Ishikawa (cell line): Measurements from ENCODE around the gene RABGAP1L.

Experiments
- CEBPB ChIP-seq: IDR thresholded peaks from 2 replicates; pipeline ENCODE4 v1.6.1; 2012
- CREB1 ChIP-seq: IDR thresholded peaks from 2 replicates; pipeline ENCODE4 v1.6.1; 2012; ENCODE audit warnings: low read depth
- EGR1 ChIP-seq: IDR thresholded peaks from 2 replicates; pipeline ENCODE4 v1.6.1; 2012
- EP300 ChIP-seq: IDR thresholded peaks from 2 replicates; pipeline ENCODE4 v1.6.1; 2012; ENCODE audit warnings: borderline replicate concordance
- FOXM1 ChIP-seq: IDR thresholded peaks from 2 replicates; pipeline ENCODE4 v1.6.1; 2012; ENCODE audit warnings: low read depth, borderline replicate concordance
- MAX ChIP-seq: IDR thresholded peaks from 2 replicates; pipeline ENCODE4 v1.6.1; 2012
- NFIC ChIP-seq: IDR thresholded peaks from 2 replicates; pipeline ENCODE4 v1.6.1; 2012
- RAD21 ChIP-seq: IDR thresholded peaks from 2 replicates; pipeline ENCODE4 v1.6.1; 2012; ENCODE audit warnings: low read depth
- REST ChIP-seq: IDR thresholded peaks from 2 replicates; pipeline ENCODE4 v1.6.1; 2012; ENCODE audit warnings: low read depth, mild to moderate bottlenecking
- TAF1 ChIP-seq: IDR thresholded peaks from 2 replicates; pipeline ENCODE4 v1.6.1; 2012; ENCODE audit warnings: low read depth, mild to moderate bottlenecking
- TCF12 ChIP-seq: IDR thresholded peaks from 2 replicates; pipeline ENCODE4 v1.6.1; 2012; ENCODE audit warnings: low read depth
- TEAD4 ChIP-seq: IDR thresholded peaks from 2 replicates; pipeline ENCODE4 v1.6.1; 2012
- USF1 ChIP-seq: IDR thresholded peaks from 2 replicates; pipeline ENCODE4 v1.6.1; 2012
- YY1 ChIP-seq: IDR thresholded peaks from 2 replicates; pipeline ENCODE4 v1.6.1; 2012; ENCODE audit warnings: low read depth
- ZBTB7A ChIP-seq: IDR thresholded peaks from 2 replicates; pipeline ENCODE4 v1.6.1; 2012; ENCODE audit warnings: low read depth

RABGAP1L gene

GRCh38 chr1:174742805-174743653 is 583.7 kb downstream of the RABGAP1L start:
- no peak for TF ChIP-seq TCF12
- TF ChIP-seq EGR1, result no peak
- no peak for TF ChIP-seq CEBPB
- TF ChIP-seq MAX, result no peak
- no peak for TF ChIP-seq TEAD4
- no peak for TF ChIP-seq USF1
- no peak for TF ChIP-seq ZBTB7A
- no peak for TF ChIP-seq CREB1
- TF ChIP-seq NFIC, result no peak
- TF ChIP-seq RAD21, result no peak
- no peak for TF ChIP-seq FOXM1
- TF ChIP-seq EP300, result no peak
- no peak for TF ChIP-seq TAF1
- TF ChIP-seq YY1, result no peak
- TF ChIP-seq REST, result no peak

GRCh38 chr1:174743654-174744561 is 584.6 kb downstream of the RABGAP1L start:
- TF ChIP-seq TEAD4 (no peak), RAD21 (peak; percentile 71)

GRCh38 chr1:174744886-174745285 is 585.6 kb downstream of the RABGAP1L start:
- TF ChIP-seq REST (no peak), NFIC (no peak), TAF1 (no peak), CREB1 (no peak), TEAD4 (no peak), ZBTB7A (no peak), EP300 (no peak), FOXM1 (no peak), RAD21 (no peak), YY1 (no peak), TCF12 (no peak), MAX (no peak), EGR1 (no peak), USF1 (no peak), CEBPB (no peak)

- TF ChIP-seq TEAD4 (no peak), TAF1 (no peak)
Measured at GRCh38 chr1:174746024-174746808, 586.9 kb downstream of the RABGAP1L start.

- TF ChIP-seq REST (no peak), FOXM1 (no peak), NFIC (no peak), TAF1 (no peak)
Measured at GRCh38 chr1:174747613-174748012, 588.3 kb downstream of the RABGAP1L start.
